ENCODE data around the gene GLCE. TPM values are rescaled to one million over a fixed set of nuclear protein-coding genes. Genes with fewer than 3 reads are reported as not detected.

Gene GLCE
- total RNA-seq, 4 donors from 2014 or later: 10.7 to 24.5 (median 16.2) TPM

- TF ChIP-seq CTCF (IDR thresholded peaks at IDR 0.05; ENCODE audit: low read depth): no peak
Observed at GRCh38 chr15:69146724-69147435, 13.6 kb upstream of the GLCE start.

GRCh38 chr15:69148465-69148864, 12.0 kb upstream of the GLCE start:
- TF ChIP-seq CTCF (IDR thresholded peaks at IDR 0.05; ENCODE audit: low read depth): no peak

- no peak for TF ChIP-seq CTCF (IDR thresholded peaks at IDR 0.05; ENCODE audit: low read depth)
Observed at GRCh38 chr15:69149163-69149562, 11.3 kb upstream of the GLCE start.

GRCh38 chr15:69149803-69150202, 10.6 kb upstream of the GLCE start:
- TF ChIP-seq CTCF (IDR thresholded peaks at IDR 0.05; ENCODE audit: low read depth): no peak

- TF ChIP-seq CTCF (IDR thresholded peaks at IDR 0.05; ENCODE audit: low read depth): no peak
Observed at GRCh38 chr15:69150336-69150735, 10.1 kb upstream of the GLCE start.

GRCh38 chr15:69150841-69151240, 9.6 kb upstream of the GLCE start:
- no peak for TF ChIP-seq CTCF (IDR thresholded peaks at IDR 0.05; ENCODE audit: low read depth)

- no peak for TF ChIP-seq CTCF (IDR thresholded peaks at IDR 0.05; ENCODE audit: low read depth)
Observed at GRCh38 chr15:69153046-69153445, 7.4 kb upstream of the GLCE start.
